Measurements from ENCODE around the gene CFAP46.

Gene CFAP46

DNA sequence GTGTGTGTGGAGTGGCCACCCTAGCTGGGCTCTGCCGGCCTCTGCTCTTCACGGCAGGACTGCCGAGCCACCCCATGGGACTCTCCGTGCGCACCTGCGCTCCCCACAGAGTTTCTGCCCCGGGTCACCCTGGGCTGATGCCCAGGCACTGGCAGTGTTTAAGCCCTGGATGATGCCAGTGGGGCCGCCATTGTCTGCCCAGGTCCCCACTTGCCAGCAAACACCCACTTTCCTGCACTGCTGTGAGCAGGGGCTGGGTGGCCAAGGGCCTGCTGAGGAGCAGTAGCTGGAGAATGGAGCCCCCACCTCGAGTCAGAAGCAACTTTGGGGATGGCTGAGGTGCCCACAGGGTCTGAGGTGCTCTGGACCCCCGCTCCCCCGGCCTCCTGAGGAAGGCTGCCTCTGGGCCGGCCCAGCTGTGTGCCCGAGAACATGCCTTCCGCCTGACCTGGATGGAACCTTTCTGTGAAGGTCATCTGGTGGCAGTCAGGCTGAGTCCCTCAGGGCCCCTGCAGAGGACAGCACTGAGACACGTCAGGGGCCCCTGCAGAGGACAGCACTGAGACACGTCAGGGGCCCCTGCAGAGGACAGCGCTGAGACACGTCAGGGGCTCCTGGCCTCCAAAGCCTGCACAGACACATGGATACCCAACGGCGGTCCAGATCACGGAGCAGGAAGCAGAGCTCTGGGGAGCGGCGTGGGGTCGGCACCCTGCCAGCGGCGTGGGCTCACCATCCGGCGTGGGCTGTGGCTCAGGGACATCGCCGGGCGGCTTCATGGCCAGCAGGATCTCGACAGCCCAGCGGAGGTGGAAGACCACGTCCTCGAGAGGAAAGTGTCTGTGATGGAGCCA, 62.0 kb downstream of the CFAP46 start:
- no peak for DNase-seq (ENCODE audit: low spot score)

DNA sequence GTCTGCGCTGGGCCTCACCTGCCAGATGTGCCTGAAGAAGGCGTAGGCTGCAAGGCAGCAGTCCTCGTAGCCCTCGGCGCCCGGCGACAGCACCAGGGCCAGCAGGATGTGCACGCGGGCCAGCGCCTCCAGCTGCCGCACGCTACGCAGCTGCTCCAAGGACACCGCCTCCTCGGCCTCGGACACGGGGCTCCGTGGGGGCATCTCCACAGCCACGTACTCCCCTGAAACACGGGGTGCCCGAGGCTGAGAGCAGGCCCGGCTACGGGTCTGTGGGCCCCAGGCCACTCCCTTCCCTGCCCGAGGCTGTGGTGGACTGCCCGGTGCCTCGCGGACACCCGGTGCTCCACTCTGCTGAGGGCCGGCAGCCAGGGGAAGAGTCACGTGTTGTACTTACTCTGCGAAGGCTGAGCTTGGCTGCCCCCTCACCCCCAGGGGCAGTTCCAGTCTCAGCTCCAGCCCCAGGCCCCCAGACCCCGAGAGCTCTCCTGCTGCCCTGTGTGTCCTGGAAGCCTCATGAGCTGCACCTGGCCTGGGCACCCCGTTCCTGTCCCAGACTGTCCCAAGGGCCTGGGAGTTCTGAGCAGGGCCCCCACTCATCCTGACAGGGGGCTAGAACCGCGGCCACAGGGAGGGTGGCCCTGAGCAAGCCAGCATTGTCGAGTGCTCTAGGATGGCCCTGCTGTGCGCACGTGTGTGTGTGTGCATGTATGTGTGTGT, 62.8 kb downstream of the CFAP46 start:
- no peak for DNase-seq (ENCODE audit: low spot score)

DNA sequence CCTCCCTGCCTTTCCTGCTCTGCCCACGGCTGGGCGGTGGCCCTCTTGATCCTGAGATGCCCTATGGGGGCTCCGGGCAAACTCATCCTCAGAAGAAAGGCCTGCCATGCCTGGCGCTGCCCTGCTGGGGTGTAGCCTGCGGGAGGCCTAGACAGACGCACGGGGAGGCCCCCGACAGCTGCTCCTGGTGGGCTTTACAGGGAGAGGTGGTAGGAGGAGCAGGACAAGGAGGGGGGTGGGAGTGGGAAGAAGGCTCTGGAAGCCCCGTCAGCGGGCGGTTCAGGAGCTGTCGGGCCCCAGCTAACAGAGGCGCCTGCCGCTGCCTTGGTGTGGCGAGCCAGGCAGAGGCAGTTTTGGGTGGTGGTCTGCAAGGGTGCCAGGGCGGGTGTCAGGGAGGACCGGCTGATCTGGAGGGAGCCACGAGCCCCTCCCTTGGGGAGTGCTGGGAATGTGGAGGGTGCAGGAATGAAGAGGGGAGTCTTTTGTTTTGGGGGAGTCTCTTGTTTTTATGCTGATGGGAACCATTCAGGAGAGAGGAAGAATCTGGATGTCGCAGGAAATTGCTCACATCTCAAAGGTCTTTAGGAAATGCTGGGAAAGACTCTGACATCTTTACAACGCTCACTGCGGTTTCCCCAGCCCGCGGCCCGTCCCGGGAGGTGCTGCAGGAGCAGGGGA, 63.5 kb downstream of the CFAP46 start:
- DNase-seq (ENCODE audit: low spot score): no peak

DNA sequence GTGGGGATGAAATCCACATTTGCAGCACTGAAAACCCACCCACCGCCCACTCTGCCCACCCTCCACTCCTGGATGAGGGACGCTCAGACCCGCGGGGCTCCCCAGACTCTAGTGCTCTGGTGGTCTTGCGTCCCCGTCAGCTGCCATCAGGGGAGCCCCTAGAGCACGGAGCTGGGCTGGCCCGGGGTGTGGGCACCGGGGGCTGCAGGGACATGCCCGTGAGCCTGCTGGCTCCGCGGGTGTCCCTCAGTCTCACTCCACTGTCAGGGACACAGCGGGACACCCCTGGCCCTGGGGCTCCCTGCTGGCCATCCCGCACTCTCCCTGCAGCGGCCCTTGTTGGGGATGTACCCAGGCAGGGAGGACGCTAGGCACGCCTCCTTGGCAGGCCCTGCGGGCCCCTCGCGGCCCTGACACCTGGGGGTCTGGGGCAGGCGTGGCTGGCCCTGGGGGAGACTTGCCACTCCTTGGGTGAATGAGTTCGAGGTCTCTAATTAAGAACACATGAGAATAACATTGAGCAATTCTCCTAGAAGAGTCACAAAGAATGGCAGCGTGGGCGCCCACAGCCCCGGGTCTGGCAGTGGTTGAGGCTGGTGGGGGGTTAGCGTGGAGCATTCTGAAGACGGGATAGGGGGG, 64.2 kb downstream of the CFAP46 start:
- no peak for DNase-seq (ENCODE audit: low spot score)

DNA sequence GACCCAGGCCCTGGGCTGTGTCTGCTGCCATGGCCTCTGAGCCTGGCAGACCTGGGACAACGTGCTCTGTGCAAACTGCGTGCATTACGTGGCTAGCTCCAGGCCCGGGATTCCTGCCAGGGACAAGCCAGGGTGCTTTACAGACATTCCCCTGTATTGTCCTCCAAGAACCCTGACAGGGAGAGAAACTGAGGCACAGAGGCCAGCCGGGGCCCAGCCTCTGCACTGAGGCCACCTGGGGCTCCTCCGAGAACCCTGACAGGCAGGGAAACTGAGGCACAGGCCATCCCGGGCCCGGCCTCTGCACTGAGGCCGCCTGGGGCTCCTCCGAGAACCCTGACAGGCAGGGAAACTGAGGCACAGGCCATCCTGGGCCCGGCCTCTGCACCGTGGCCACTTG, 64.9 kb downstream of the CFAP46 start:
- no peak for DNase-seq (ENCODE audit: low spot score)

DNA sequence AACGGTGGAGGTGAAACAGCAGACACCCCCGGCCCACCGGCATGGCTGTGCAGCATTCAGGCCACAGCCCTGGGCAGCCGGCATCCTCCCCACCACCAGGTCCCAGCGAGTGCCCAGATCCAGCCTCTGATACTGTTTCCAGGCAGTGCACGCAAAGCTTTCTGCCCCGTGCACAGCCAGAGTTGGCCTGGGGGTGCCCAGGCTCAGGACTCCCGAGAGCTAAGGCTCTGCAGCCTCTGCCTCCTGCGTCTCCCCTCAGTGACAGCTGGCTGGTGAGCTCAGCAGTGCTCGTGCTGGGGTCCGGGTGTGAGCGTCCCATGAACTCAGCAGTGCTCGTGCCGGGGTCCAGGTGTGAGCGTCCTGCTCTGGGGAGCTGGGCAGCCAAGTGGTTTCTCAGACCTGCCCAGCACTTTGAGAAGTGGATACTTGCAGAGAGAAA, 65.4 kb downstream of the CFAP46 start:
- DNase-seq (ENCODE audit: low spot score): no peak

DNA sequence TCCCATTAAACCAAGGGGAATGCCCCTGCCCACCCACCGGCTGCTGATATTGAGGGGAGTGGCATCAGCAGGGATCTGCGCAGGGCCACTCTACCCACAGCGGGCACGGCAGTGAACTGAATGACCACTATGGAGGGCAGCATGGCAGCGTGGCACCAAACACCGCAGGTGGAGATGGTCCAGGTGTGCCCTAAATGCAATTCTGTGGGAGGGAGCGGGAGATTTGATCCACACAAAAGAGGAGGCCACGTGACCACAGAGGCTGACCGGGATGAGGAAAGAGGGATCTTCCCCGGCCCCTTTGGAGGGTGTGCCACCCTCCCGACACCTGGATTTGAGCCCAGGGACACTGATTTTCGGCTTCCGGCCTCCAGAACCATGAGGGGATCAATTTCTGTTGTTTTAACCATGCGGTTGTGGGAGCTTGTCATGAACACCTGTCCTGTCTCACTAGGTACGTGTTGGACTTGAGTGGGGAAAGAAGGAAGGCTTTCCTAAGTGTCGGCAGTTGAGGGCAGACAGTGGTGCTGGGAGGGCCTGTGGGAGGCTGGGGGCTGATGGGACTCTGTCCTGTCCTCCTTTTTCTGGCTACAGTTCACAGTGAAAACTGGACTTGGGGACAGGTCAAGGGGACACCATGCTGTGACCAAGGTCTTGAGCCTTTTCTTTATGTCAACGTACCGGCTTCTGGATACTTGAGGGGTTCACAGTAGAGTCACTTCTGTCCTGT, 66.1 kb downstream of the CFAP46 start:
- no peak for DNase-seq (ENCODE audit: low spot score)

DNA sequence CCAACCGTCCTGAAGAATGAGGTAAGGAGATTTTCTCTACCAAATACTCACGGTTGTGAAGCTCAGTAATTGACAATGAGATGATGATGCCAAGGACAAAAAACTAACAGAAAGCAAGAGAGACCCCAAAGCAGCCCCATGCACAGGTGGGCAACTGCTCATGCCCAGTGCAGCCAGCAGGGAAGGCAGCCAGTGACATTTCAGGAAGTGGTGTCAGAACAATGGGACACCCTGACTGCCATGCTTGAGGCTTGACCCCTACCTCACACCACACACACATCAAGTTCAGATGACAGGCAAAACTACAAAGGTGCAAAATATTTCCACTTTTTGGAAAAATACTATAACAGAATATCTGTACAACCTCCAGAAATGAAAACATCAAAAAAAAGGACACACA, 66.9 kb downstream of the CFAP46 start:
- no peak for DNase-seq (ENCODE audit: low spot score)

DNA sequence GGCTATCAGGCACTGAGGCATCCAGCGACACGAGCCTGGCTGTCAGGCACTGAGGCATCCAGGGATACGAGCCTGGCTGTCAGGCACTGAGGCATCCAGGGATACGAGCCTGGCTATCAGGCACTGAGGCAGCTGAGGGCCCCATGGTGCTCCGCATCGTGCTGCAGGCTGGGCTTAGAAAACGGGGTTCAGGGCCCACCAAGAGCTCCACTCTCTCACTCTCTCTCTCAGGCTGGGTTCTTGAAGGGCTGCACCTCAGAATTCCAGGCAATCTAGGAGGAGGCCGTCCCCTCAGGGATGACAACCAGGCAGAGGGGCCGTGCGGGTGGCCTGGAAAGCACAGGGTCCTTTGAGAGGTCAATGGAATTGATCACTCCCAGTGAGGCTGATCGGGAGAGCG, 69.0 kb downstream of the CFAP46 start:
- DNase-seq (ENCODE audit: low spot score): no peak

DNA sequence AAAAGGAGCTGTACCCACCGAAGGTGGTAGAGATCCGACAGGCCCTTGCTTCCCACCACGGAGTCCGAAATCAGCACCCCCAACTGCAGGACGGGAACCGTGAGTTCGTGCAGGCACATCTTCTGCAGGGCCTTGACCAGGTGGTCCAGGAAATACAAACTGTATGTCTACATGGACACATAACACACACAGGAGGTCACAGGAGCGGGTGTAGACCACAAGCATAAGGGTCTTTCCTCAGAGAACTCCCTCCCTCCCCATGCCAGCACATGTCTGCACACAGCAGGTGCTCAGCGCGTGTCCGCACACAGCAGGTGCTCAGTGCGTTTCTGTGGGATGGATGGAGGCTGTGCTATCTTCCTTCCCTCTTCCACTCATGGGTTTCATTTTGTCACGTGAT, 69.7 kb downstream of the CFAP46 start:
- no peak for DNase-seq (ENCODE audit: low spot score)

DNA sequence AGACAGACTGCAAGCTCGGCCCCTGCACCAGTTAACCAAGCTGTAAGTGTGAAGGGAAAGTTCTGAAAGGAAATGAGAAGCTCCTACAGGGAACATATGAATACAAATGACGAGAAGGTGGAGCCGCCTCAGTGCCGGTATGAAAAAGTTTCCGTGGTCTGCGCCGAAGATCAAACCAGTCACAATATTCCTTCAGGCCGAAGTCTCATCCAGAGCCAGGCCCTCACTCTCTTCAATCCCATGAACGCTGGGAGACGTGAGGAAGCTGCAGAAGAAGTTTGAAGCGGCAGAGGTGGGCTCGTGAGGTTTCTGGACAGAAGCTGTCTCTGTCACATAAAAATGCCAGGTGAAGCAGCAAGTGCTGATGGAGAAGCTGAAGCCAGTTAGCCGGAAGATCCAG, 71.9 kb downstream of the CFAP46 start:
- no peak for DNase-seq (ENCODE audit: low spot score)

DNA sequence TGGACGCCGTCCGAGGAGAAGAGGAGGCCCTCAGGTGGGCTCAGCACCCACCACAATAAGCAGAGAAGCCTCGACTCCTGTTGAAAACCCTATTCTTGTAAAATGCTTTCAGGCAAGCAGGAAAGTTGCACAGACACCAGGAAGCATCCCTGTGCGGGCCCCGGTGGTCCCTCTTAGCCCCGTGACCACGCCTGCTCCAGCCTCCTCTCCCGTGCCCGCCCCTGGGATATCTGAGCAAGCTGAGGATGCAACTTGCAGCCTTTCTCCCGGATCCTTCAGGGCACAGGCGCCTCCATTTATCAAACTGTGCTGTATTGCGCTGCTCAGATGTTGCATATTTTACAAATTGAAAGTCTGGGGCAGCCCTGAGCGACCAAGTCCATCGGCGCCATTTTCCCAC, 72.7 kb downstream of the CFAP46 start:
- no peak for DNase-seq (ENCODE audit: low spot score)

DNA sequence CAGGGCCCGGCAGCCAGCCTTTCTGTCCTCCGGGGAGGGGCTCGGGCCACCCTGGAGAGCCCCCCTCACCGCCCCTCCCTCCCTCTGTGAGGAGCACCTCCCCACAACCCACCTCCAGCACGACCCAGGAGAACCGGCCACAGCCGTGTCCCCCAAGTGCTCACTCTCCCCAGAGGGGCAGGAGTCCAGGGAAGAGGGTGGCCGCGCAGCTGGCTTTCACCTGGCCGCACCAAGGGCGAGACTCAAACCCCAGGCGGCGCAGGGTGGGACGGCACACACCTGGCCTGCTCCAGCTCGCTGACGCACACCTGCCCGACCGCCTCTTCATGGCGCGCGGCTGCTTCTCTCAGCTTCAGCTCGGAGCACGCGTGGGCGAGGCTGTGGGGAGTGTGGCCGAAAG, 73.4 kb downstream of the CFAP46 start:
- no peak for DNase-seq (ENCODE audit: low spot score)

DNA sequence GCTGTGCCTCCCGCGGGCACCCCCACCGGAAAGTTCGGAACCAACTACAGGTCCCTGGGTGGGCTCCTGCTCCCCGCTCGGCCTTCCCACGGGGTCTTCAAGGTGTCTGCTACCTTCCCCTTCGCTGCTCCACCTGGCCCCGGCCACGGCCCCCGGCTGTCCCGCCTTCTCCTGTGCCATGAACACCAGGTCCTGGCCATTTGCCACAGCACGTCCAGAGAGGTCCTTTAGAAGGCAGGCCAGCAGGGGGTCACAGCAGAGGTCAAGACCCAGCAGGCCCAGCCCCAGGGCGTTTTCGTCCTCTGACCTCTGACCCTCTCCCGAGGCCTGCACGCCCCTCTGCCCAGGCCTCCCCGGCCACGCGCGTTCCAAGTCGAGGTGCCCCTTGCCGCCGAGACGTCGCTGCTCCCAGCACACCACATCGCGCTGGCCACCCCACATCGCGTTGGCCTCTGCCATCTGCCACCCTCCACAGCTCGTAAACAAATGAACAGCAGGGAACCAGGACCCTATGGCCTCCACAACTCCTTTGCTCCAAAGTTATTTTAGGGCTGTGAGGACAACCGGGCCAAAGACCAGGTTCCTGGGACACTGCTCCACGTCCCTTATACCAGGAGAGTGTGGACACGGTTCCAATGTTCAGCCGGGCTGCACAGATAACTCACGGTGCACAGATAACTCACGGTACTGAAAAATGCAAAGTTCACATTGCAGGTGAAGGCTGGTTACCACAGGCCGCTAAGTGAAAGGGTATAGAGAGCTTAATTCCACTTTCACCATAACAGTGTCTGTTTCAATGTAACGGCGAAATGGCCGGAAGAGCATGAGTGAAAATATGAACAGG, 74.3 kb downstream of the CFAP46 start:
- DNase-seq (ENCODE audit: low spot score): no peak

DNA sequence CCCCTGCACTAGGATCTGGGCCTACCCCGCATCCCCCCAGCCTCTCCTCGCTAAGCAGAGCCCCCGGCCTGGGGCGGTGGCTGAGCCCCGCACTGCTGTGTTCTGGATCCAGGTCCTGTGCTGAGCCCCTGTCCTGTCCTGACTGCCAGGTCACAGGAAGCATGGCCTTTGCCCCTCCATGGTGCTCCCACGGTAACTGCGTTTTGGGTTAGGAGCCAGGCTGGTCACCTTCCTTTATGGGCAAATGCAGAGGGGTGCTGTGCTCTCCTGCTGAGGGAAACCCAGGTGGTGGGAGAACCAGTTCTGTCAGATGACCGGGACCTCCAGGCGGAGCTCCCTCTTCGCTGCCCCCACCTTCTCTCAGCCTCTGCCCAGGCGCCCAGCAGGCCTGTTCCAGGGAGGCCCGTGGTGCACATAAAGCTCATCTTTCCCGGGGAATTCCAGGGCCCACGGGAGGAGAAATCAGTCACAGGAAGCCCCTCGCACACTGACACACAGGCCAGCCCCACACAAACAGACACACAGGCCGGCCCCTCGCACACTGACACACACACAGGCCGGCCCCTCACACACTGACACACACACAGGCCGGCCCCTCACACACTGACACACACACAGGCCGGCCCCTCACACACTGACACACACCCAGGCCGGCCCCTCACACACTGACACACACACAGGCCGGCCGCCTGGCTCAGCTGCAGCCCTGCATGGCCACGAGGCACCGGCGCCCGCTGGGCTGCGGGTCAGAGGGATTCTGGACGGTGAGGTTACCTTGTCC, 75.6 kb downstream of the CFAP46 start:
- no peak for DNase-seq (ENCODE audit: low spot score)

DNA sequence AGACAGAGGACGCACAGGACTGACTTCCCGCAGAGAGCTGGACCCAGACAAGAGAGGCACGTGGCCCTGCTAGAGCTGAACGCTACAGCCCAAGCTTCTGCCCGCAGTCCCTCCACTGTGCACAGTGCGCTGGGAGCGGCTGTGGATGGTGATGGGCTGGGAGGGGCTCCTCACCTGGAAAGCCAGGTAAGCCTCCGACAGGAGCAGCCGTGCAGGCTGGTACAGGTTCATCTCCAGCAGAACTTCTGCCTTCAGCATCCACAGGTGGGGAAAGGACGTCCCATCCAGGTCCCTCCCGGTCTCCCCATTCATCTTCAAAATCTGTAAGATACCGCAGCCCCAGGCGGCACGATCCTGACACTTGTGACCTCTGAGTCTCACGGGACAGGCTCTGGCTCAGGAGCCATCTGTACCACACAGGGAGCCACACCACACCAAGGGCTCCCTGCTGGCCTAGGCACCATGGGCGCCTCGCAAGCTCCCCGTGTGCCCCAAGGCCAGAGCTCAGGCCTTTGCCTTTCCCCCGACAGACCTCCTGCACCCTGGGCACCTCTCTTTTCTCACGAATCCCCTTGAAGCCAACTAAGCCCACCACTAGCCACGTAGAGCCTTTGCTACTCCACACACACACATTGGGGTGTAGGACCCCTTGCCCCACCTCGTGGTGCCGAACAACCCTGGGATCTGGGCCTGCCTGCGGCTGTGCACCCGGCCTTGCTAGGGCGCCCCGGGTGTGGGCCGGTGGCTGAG, 76.3 kb downstream of the CFAP46 start:
- DNase-seq (ENCODE audit: low spot score): no peak

DNA sequence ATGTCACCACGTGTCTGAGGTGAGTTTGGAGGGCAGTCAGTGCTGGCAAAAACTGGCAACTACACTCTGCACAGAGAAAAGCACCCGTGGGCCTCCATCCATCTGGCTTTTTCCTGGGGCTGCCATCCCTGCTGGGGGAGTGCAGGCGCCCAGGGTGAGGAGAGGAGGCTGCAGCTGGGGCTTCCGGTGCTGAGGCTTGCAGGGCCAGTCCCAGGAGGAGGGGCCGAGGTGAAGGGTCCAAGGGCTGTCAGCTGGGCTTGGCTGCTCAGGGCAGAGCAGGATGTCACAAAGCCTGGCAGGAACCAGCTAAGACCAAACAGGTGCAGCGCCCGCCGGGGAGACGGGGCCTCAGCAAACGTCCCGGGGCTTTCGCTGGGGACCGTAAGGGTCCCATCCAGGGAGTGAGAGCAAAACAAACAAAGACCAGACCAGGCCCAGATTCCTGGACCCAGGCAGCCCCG, 77.2 kb downstream of the CFAP46 start:
- no peak for DNase-seq (ENCODE audit: low spot score)

DNA sequence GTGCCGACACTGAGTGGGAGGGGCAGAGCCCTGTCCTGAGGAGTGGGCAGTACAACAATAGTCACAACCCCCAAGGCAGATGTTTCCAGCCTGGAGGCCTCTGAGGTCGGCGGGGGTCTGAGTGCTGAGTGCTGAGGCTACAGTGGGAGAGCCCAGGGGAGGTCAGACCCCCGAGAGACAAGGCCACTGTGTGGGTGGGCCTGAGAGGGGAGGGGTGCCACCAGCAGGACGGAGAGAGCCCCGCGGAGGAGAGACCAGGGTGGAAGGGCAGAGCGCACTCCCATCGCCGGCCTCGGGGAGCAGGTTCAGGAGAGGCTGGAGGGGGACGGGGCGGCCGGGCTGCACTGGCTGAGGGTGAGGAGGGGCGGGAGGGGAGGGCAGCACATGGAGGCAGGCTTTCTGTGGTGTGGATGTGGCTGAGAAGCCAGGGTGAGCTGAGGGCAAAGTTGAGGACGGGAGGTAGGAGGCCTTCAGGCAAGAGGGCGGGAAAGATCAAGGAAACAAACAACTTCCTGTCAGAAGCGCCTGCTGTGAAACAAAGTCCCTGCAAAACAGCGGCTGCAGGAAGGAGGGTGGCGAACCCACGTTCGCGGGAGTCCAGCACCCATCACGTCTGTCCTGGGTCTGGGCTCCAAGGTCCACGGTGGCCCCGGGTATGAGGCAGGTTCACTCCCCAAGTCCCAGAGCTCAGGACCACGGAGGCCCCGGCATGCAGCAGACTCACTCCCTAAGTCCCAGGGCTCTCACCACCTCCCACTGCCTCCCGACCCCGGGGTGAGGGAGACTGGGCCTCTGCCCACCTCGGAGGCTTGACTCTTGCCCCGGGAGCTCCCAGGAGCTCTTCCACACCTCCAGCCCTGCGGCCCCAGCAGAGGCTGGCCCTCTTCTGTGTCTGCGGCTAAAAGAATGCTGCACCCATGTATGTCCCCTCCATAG, 79.6 kb downstream of the CFAP46 start:
- DNase-seq (ENCODE audit: low spot score): no peak
